ENCODE measurements around the gene GDF11.

DNA sequence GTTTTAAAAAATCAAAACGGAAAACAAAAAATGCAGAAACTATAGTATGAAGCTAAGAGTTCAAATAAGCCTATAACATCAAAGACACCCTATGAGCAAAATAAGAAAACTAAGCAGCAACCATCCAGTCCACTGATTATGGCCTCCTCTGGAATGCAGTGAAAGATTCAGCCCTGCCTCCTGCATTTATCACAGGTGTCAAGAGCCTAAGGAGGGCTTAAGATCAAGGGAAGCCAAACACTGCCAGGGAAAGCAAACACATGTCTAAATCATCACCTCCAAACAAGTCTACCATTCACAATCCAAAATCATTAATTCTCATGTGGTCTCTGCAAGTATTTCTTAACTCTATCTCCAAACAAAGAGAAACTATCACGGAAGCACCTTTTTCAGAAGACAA, 46.2 kb downstream of the GDF11 start:
- TF ChIP-seq, protein P1, sequence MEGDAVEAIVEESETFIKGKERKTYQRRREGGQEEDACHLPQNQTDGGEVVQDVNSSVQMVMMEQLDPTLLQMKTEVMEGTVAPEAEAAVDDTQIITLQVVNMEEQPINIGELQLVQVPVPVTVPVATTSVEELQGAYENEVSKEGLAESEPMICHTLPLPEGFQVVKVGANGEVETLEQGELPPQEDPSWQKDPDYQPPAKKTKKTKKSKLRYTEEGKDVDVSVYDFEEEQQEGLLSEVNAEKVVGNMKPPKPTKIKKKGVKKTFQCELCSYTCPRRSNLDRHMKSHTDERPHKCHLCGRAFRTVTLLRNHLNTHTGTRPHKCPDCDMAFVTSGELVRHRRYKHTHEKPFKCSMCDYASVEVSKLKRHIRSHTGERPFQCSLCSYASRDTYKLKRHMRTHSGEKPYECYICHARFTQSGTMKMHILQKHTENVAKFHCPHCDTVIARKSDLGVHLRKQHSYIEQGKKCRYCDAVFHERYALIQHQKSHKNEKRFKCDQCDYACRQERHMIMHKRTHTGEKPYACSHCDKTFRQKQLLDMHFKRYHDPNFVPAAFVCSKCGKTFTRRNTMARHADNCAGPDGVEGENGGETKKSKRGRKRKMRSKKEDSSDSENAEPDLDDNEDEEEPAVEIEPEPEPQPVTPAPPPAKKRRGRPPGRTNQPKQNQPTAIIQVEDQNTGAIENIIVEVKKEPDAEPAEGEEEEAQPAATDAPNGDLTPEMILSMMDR (IDR thresholded peaks at IDR 0.05), result no peak
- no peak for TF ChIP-seq POLR2A (IDR thresholded peaks at IDR 0.05)
